Occipital lobe (tissue), 2 donors: ENCODE measurements around the gene ANKRD66. TPM values are rescaled to one million over a fixed set of nuclear protein-coding genes. Genes with fewer than 3 reads are reported as not detected.
"Not testable (repeated sequence)": the region's sequence is repeated elsewhere in the genome, so short reads cannot be mapped to it uniquely, and the experiment has no call there.

Source experiments
- DNase-seq: peaks from one replicate; lab custom pipeline; 2025; lab: John Stamatoyannopoulos, UW
- total RNA-seq: library from RNA; depleted of rRNA; stranded (reverse); fragments of >200 nt; gene quantifications from one replicate; pipeline ENCODE4 v1.2.3, GENCODE V29; 2014

ANKRD66 gene
- total RNA-seq, result 0.16 TPM

- no peak for DNase-seq
Measured at GRCh38 chr6:46746696-46747095, at the start of gene ANKRD66. TSS of gene ANKRD66 (plus strand) at chr6:46746933. CDS start at chr6:46751949, 5,016 bp downstream.

- DNase-seq, result no peak
Measured at GRCh38 chr6:46699970-46700369, 46.8 kb upstream of the ANKRD66 start.

- DNase-seq, result no peak
Measured at GRCh38 chr6:46704562-46704961, 42.2 kb upstream of the ANKRD66 start.

- DNase-seq, result no peak
Measured at GRCh38 chr6:46706464-46706863, 40.3 kb upstream of the ANKRD66 start.

- DNase-seq, result no peak
Measured at GRCh38 chr6:46711491-46711890, 35.2 kb upstream of the ANKRD66 start.

- DNase-seq, result no peak
Measured at GRCh38 chr6:46715141-46715540, 31.6 kb upstream of the ANKRD66 start.

- no peak for DNase-seq
Measured at GRCh38 chr6:46719099-46719498, 27.6 kb upstream of the ANKRD66 start.

- no peak for DNase-seq
Measured at GRCh38 chr6:46720401-46720800, 26.3 kb upstream of the ANKRD66 start.

GRCh38 chr6:46729787-46730326 is 16.9 kb upstream of the ANKRD66 start:
- DNase-seq, result no peak

- DNase-seq, result no peak
Measured at GRCh38 chr6:46730921-46731461, 15.7 kb upstream of the ANKRD66 start.

- DNase-seq, result no peak
Measured at GRCh38 chr6:46733341-46733801, 13.4 kb upstream of the ANKRD66 start.

- peak; percentile 22 for DNase-seq
Measured at GRCh38 chr6:46734867-46735719, 11.6 kb upstream of the ANKRD66 start, which contains the start of gene PLA2G7. TSS of gene PLA2G7 (minus strand) at chr6:46735375. CDS start at chr6:46722891, 12,484 bp downstream.

- DNase-seq, result no peak
Measured at GRCh38 chr6:46735720-46736031, 11.1 kb upstream of the ANKRD66 start.

- no peak for DNase-seq
Measured at GRCh38 chr6:46736906-46737305, 9.8 kb upstream of the ANKRD66 start.

- no peak for DNase-seq
Measured at GRCh38 chr6:46741482-46741881, 5.3 kb upstream of the ANKRD66 start.

- DNase-seq, result no peak
Measured at GRCh38 chr6:46741910-46742309, 4.8 kb upstream of the ANKRD66 start.

- DNase-seq, result no peak
Measured at GRCh38 chr6:46743425-46744158, 3.1 kb upstream of the ANKRD66 start.

- not testable (repeated sequence) for DNase-seq
Measured at GRCh38 chr6:46744159-46744725, 2.5 kb upstream of the ANKRD66 start.

GRCh38 chr6:46745973-46746372 is 760 bp upstream of the ANKRD66 start:
- DNase-seq, result no peak

- no peak for DNase-seq
Measured at GRCh38 chr6:46748940-46749503, 2.3 kb downstream of the ANKRD66 start.

- no peak for DNase-seq
Measured at GRCh38 chr6:46749731-46750130, 3.0 kb downstream of the ANKRD66 start.
